ENCODE measurements around the gene ARHGAP40.

DNA sequence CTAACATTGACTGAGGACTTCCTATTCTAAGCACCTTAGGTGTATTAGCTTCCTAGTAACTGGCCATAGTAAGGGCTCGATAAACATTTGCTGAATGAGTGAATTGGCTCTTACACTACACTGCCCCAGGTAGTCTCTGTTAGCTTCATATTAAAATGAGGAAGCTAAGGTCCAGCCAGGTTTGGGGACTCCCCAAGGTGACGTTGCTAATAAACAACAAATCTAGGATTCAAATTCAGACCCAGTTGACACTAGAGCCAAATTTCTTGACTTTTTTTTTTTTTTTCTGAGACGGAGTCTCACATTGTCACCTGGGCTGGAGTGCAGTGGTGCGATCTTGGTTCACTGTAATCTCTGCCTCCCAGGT is 16.2 kb downstream of the ARHGAP40 start:
- TF ChIP-seq YY1 (IDR thresholded peaks at IDR 0.05; ENCODE audit: insufficient read depth, insufficient read length) (no peak), SUZ12 (IDR thresholded peaks at IDR 0.05; ENCODE audit: extremely low read depth, insufficient read depth, insufficient read length) (no peak)
